H9 (cell line): Measurements from ENCODE around the gene NDUFC2. TPM values are rescaled to one million over a fixed set of nuclear protein-coding genes. Genes with fewer than 3 reads are reported as not detected.

Experiments used
- DNase-seq: peaks from one replicate; pipeline ENCODE4 v3.0.0-alpha.2; 2017
- H2AFZ ChIP-seq: one replicate; pipeline ENCODE4 v1.6.1; 2013; ENCODE audit warnings: mild to moderate bottlenecking, low read length, control low read depth, moderate library complexity
- H2AK5ac ChIP-seq: 2 replicates; pipeline ENCODE4 v1.6.1; 2013; ENCODE audit warnings: low read length, control low read depth, mixed read lengths; ENCODE audit not compliant: insufficient read length
- H2BK120ac ChIP-seq: one replicate; pipeline ENCODE4 v1.6.1; 2013; ENCODE audit warnings: low read depth, mild to moderate bottlenecking, low read length, control low read depth, inconsistent platforms; ENCODE audit not compliant: poor library complexity, severe bottlenecking
- H2BK12ac ChIP-seq: 2 replicates; pipeline ENCODE4 v1.6.1; 2013; ENCODE audit warnings: low read length, control low read depth, mixed read lengths, low read depth; ENCODE audit not compliant: insufficient read length
- H2BK15ac ChIP-seq: 2 replicates; pipeline ENCODE4 v1.6.1; 2013; ENCODE audit warnings: low read depth, low read length, control low read depth
- H2BK20ac ChIP-seq: one replicate; pipeline ENCODE4 v1.6.1; 2013; ENCODE audit warnings: low read depth, mild to moderate bottlenecking, low read length, control low read depth, inconsistent platforms; ENCODE audit not compliant: poor library complexity, severe bottlenecking
- H2BK5ac ChIP-seq: 2 replicates; pipeline ENCODE4 v1.6.1; 2013; ENCODE audit warnings: low read length, control low read depth, mixed read lengths; ENCODE audit not compliant: insufficient read length
- H3K14ac ChIP-seq: 2 replicates; pipeline ENCODE4 v1.6.1; 2013; ENCODE audit warnings: low read length, control low read depth; ENCODE audit not compliant: insufficient read depth
- H3K18ac ChIP-seq: 2 replicates; pipeline ENCODE4 v1.6.1; 2013; ENCODE audit warnings: low read depth, mild to moderate bottlenecking, mixed read lengths, low read length, control low read depth; ENCODE audit not compliant: insufficient read length
- H3K23ac ChIP-seq: 2 replicates; pipeline ENCODE4 v1.6.1; 2013; ENCODE audit warnings: low read length, control low read depth, mixed read lengths, low read depth; ENCODE audit not compliant: insufficient read length
- H3K23me2 ChIP-seq: 2 replicates; pipeline ENCODE4 v1.6.1; 2013; ENCODE audit warnings: low read depth, mild to moderate bottlenecking, mixed read lengths, low read length, control low read depth; ENCODE audit not compliant: insufficient read length, poor library complexity, severe bottlenecking
- H3K27ac ChIP-seq: 2 replicates; pipeline ENCODE4 v1.5.1; 2013; ENCODE audit warnings: low read length, control low read depth, mixed read lengths, low read depth; ENCODE audit not compliant: insufficient read length
- H3K27me3 ChIP-seq: 2 replicates; pipeline ENCODE4 v1.6.1; 2013; ENCODE audit warnings: low read length, control low read depth, inconsistent platforms; ENCODE audit not compliant: insufficient read depth
- H3K4ac ChIP-seq: 2 replicates; pipeline ENCODE4 v1.6.1; 2013; ENCODE audit warnings: low read depth, mild to moderate bottlenecking, control low read depth, inconsistent platforms, low read length, moderate library complexity
- H3K4me1 ChIP-seq: 2 replicates; pipeline ENCODE4 v1.6.1; 2013; ENCODE audit warnings: low read length, control low read depth, inconsistent platforms; ENCODE audit not compliant: insufficient read depth
- H3K4me2 ChIP-seq: 2 replicates; pipeline ENCODE4 v1.6.1; 2013; ENCODE audit warnings: low read length, control low read depth, mixed read lengths; ENCODE audit not compliant: insufficient read length, insufficient read depth
- H3K56ac ChIP-seq: 2 replicates; pipeline ENCODE4 v1.6.1; 2013; ENCODE audit warnings: low read depth, mild to moderate bottlenecking, mixed read lengths, low read length, control low read depth; ENCODE audit not compliant: insufficient read length
- H3K79me1 ChIP-seq: 2 replicates; pipeline ENCODE4 v1.6.1; 2013; ENCODE audit warnings: low read depth, mild to moderate bottlenecking, moderate library complexity, low read length, control low read depth, inconsistent platforms; ENCODE audit not compliant: insufficient read depth, poor library complexity, severe bottlenecking
- H3K79me2 ChIP-seq: 2 replicates; pipeline ENCODE4 v1.6.1; 2013; ENCODE audit warnings: low read length, control low read depth, inconsistent platforms; ENCODE audit not compliant: insufficient read depth
- H3K9ac ChIP-seq: 2 replicates; pipeline ENCODE4 v1.6.1; 2013; ENCODE audit warnings: low read length, control low read depth, mixed read lengths; ENCODE audit not compliant: insufficient read length; ENCODE audit errors: extremely low read depth
- H3K9me3 ChIP-seq: one replicate; pipeline ENCODE4 v1.6.1; 2013; ENCODE audit warnings: low read depth, low read length, inconsistent platforms; ENCODE audit not compliant: control insufficient read depth
- H3T11ph ChIP-seq: one replicate; pipeline ENCODE4 v1.6.1; 2013; ENCODE audit warnings: mild to moderate bottlenecking, low read length, control low read depth, inconsistent platforms
- H4K20me1 ChIP-seq: one replicate; pipeline ENCODE4 v1.6.1; 2013; ENCODE audit not compliant: control insufficient read depth, insufficient read length, insufficient read depth
- H4K5ac ChIP-seq: 2 replicates; pipeline ENCODE4 v1.6.1; 2013; ENCODE audit warnings: low read depth, mild to moderate bottlenecking, mixed read lengths, low read length, control low read depth; ENCODE audit not compliant: insufficient read length
- H4K8ac ChIP-seq: replicated peaks from 2 replicates; pipeline ENCODE4 v1.6.1; 2013; ENCODE audit warnings: low read length, control low read depth, mixed read lengths, low read depth; ENCODE audit not compliant: insufficient read length
- H4K91ac ChIP-seq: 2 replicates; pipeline ENCODE4 v1.6.1; 2013; ENCODE audit warnings: low read depth, mild to moderate bottlenecking, moderate library complexity, mixed read lengths, low read length, control low read depth; ENCODE audit not compliant: insufficient read length
- H3K27ac Mint-ChIP-seq, 3 experiments: 2 replicates in 2 of 3; 3 replicates in 1 of 3; pipeline ENCODE4 v1.8.0; 2020 to 2021; ENCODE audit warnings: mixed read lengths in 3 of 3, mild to moderate bottlenecking in 1 of 3, moderate library complexity in 1 of 3
- H3K27me3 Mint-ChIP-seq: 2 replicates; pipeline ENCODE4 v1.8.0; 2021; ENCODE audit warnings: low read depth, mild to moderate bottlenecking, moderate library complexity, mixed read lengths
- H3K36me3 Mint-ChIP-seq, 3 experiments: 2 replicates in 2 of 3; 3 replicates in 1 of 3; pipeline ENCODE4 v1.8.0; 2020 to 2021; ENCODE audit warnings: low read depth in 3 of 3, mixed read lengths in 3 of 3; ENCODE audit not compliant: insufficient read depth in 1 of 3
- H3K4me1 Mint-ChIP-seq, 2 experiments: 2 replicates each; pipeline ENCODE4 v1.8.0; 2020; ENCODE audit warnings: mixed read lengths in 2 of 2
- H3K4me3 Mint-ChIP-seq, 2 experiments: 2 replicates in 1 of 2; 3 replicates in 1 of 2; pipeline ENCODE4 v1.8.0; 2020 to 2021; ENCODE audit warnings: mild to moderate bottlenecking in 2 of 2, mixed read lengths in 2 of 2, moderate library complexity in 1 of 2
- H3K9me3 Mint-ChIP-seq, 2 experiments: 2 replicates in 1 of 2; 3 replicates in 1 of 2; pipeline ENCODE4 v1.8.0; 2020; ENCODE audit warnings: mild to moderate bottlenecking in 2 of 2, mixed read lengths in 2 of 2, moderate library complexity in 1 of 2
- WGBS: extraction: QIAGEN DNeasy Blood & Tissue Kit; methylation state at CpG from one replicate; pipeline ENCODE4 v1.1.7; 2013; ENCODE audit warnings: missing lambda C conversion rate, low lambda C conversion rate, mixed read lengths; ENCODE audit not compliant: insufficient read length; ENCODE audit errors: extremely low coverage; 5-methylcytosine and 5-hydroxymethylcytosine counted together
- total RNA-seq: library from RNA; stranded (reverse); gene quantifications from 2 replicates; pipeline ENCODE4 v1.2.1, GENCODE V29; 2021
- TF ChIP-seq, protein P1 (sequence below): fragments of 200-600 bp; sonication (generic); conservative IDR thresholded peaks from 3 replicates; pipeline ENCODE4 v1.8.0; 2021; ENCODE audit warnings: antibody characterized with exemption, mild to moderate bottlenecking

NDUFC2 gene
- total RNA-seq, 1 experiment from 2014 or later: 247 TPM

DNA sequence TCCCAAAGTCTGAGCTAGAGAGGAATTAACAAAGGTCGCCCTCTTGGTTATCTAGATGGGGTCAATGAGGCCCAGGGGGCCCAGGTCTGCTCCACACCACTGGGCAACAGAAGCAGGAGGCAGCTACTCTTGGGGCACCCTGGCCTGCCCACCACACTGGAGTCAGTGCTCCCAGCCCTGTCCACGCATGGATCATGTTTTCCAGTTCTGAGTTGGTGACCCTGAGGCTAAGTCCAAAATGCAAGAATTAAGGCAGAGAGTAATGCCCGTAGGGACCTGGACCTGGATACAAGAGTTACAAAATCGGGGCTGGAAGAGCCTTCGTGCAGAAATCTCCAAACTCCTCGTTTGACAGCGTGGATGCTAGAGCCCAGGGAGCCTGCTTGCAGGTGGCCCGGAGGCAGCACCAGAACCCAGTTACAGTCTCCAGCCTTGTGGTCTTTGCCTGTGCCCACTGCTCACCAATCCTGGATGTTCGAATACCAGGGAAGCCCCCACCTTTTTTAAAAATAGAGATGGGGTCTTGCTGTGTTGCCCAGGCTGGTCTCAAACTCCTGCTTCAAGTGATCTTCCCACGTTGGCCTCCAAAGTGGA is 22.1 kb downstream of the NDUFC2 start:
- Histone ChIP-seq H3K79me1 (no peaks in the 10 kb centered on the region), H3K14ac (no peak overlapping the region), H2BK5ac (no peak overlapping the region), H4K8ac (no peak overlapping the region), H4K20me1 (no peaks in the 10 kb centered on the region), H2BK15ac (no peak overlapping the region), H3K4ac (no peak overlapping the region), H2BK120ac (no peak overlapping the region), H3K27ac (no peak overlapping the region), H3K4me2 (no peak overlapping the region), H3K23ac (no peak overlapping the region), H3K9me3 (no peaks in the 10 kb centered on the region), H2AFZ (no peak overlapping the region), H3K27me3 (no peaks in the 10 kb centered on the region), H2BK20ac (no peak overlapping the region), H3K56ac (no peak overlapping the region), H3K79me2 (no peaks in the 10 kb centered on the region), H2BK12ac (no peak overlapping the region), H4K91ac (no peak overlapping the region), H3K23me2 (no peaks in the 10 kb centered on the region), H3K4me1 (no peaks in the 10 kb centered on the region), H4K5ac (no peak overlapping the region), H2AK5ac (no peak overlapping the region), H3T11ph (no peak overlapping the region), H3K18ac (no peak overlapping the region), H3K9ac (no peak overlapping the region)
- H3K27me3 Mint-ChIP-seq: no peaks in the 10 kb centered on the region
- no peak for DNase-seq
- no peak overlapping the region for H3K4me3 Mint-ChIP-seq
- H3K4me1 Mint-ChIP-seq: no peaks in the 10 kb centered on the region
- H3K9me3 Mint-ChIP-seq: no peaks in the 10 kb centered on the region
- peak overlapping the region in 2 of 3 experiments; percentile 23 to 59; a peak in 1 of 7 replicates for H3K27ac Mint-ChIP-seq
- H3K36me3 Mint-ChIP-seq: no peaks in the 10 kb centered on the region
- TF ChIP-seq, protein P1, sequence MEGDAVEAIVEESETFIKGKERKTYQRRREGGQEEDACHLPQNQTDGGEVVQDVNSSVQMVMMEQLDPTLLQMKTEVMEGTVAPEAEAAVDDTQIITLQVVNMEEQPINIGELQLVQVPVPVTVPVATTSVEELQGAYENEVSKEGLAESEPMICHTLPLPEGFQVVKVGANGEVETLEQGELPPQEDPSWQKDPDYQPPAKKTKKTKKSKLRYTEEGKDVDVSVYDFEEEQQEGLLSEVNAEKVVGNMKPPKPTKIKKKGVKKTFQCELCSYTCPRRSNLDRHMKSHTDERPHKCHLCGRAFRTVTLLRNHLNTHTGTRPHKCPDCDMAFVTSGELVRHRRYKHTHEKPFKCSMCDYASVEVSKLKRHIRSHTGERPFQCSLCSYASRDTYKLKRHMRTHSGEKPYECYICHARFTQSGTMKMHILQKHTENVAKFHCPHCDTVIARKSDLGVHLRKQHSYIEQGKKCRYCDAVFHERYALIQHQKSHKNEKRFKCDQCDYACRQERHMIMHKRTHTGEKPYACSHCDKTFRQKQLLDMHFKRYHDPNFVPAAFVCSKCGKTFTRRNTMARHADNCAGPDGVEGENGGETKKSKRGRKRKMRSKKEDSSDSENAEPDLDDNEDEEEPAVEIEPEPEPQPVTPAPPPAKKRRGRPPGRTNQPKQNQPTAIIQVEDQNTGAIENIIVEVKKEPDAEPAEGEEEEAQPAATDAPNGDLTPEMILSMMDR: no peak
- no CpG with 5 or more reads among the region's 10 CpGs for WGBS
